WTC11 (cell line): ENCODE results near the gene SCUBE1.

Experiments used
- CREB1 ChIP-seq: sonication (generic); formaldehyde crosslinking; IDR thresholded peaks from 2 replicates; pipeline ENCODE4 v1.8.0; 2023; ENCODE audit warnings: mild to moderate bottlenecking, missing genetic modification reagents
- CTCF ChIP-seq: fragments of 200-600 bp; IDR thresholded peaks from 2 replicates; pipeline ENCODE4 v1.8.0; 2022; ENCODE audit warnings: antibody characterized with exemption
- KAT7 ChIP-seq: sonication (generic); formaldehyde crosslinking; IDR thresholded peaks from 2 replicates; pipeline ENCODE4 v1.8.1; 2023; ENCODE audit warnings: missing genetic modification reagents, mild to moderate bottlenecking, borderline replicate concordance
- MAX ChIP-seq: sonication (generic); formaldehyde crosslinking; IDR thresholded peaks from 2 replicates; pipeline ENCODE4 v1.8.0; 2022; ENCODE audit warnings: mild to moderate bottlenecking, missing genetic modification reagents
- NFE2L1 ChIP-seq: sonication (generic); formaldehyde crosslinking; IDR thresholded peaks from 2 replicates; pipeline ENCODE4 v1.8.1; 2023; ENCODE audit warnings: missing genetic modification reagents
- NR1H2 ChIP-seq: sonication (generic); formaldehyde crosslinking; IDR thresholded peaks from 2 replicates; pipeline ENCODE4 v1.9.0; 2021; ENCODE audit warnings: mild to moderate bottlenecking, moderate library complexity, missing genetic modification reagents
- TP53 ChIP-seq: sonication (generic); formaldehyde crosslinking; IDR thresholded peaks from 2 replicates; pipeline ENCODE4 v1.8.1; 2023; ENCODE audit warnings: mild to moderate bottlenecking, missing genetic modification reagents
- ZNF396 ChIP-seq: fragments of 250-450 bp; sonication (Bioruptor Pico); IDR thresholded peaks from 2 replicates; pipeline ENCODE4 v1.8.0; 2021; ENCODE audit warnings: mild to moderate bottlenecking, moderate library complexity, borderline replicate concordance
- TF ChIP-seq, protein P1 (sequence below): fragments of 250-450 bp; sonication (Bioruptor Pico); IDR thresholded peaks from 2 replicates; pipeline ENCODE4 v1.8.0; 2021; ENCODE audit warnings: mild to moderate bottlenecking
- TF ChIP-seq, protein P2 (sequence below): sonication (generic); formaldehyde crosslinking; IDR thresholded peaks from 2 replicates; pipeline ENCODE4 v1.8.1; 2022; ENCODE audit warnings: low read depth, mild to moderate bottlenecking, moderate library complexity, missing genetic modification reagents, borderline replicate concordance
- TF ChIP-seq, protein P3 (sequence below): sonication (generic); formaldehyde crosslinking; IDR thresholded peaks from 2 replicates; pipeline ENCODE4 v1.8.0; 2023; ENCODE audit warnings: mild to moderate bottlenecking, missing genetic modification reagents

GRCh38 chr22:43199541-43199940 lies 143.6 kb downstream of the SCUBE1 start:
- TF ChIP-seq CTCF (no peak), ZNF396 (no peak), TP53 (no peak), CREB1 (CRISPR knock-in tag) (no peak), MAX (CRISPR knock-in tag) (no peak), NR1H2 (no peak), NFE2L1 (no peak), KAT7 (no peak)
- TF ChIP-seq, protein P1, sequence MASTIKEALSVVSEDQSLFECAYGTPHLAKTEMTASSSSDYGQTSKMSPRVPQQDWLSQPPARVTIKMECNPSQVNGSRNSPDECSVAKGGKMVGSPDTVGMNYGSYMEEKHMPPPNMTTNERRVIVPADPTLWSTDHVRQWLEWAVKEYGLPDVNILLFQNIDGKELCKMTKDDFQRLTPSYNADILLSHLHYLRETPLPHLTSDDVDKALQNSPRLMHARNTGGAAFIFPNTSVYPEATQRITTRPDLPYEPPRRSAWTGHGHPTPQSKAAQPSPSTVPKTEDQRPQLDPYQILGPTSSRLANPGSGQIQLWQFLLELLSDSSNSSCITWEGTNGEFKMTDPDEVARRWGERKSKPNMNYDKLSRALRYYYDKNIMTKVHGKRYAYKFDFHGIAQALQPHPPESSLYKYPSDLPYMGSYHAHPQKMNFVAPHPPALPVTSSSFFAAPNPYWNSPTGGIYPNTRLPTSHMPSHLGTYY (CRISPR knock-in tag): no peak
- TF ChIP-seq, protein P2, sequence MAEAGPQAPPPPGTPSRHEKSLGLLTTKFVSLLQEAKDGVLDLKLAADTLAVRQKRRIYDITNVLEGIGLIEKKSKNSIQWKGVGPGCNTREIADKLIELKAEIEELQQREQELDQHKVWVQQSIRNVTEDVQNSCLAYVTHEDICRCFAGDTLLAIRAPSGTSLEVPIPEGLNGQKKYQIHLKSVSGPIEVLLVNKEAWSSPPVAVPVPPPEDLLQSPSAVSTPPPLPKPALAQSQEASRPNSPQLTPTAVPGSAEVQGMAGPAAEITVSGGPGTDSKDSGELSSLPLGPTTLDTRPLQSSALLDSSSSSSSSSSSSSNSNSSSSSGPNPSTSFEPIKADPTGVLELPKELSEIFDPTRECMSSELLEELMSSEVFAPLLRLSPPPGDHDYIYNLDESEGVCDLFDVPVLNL (CRISPR knock-in tag): no peak
- TF ChIP-seq, protein P3, sequence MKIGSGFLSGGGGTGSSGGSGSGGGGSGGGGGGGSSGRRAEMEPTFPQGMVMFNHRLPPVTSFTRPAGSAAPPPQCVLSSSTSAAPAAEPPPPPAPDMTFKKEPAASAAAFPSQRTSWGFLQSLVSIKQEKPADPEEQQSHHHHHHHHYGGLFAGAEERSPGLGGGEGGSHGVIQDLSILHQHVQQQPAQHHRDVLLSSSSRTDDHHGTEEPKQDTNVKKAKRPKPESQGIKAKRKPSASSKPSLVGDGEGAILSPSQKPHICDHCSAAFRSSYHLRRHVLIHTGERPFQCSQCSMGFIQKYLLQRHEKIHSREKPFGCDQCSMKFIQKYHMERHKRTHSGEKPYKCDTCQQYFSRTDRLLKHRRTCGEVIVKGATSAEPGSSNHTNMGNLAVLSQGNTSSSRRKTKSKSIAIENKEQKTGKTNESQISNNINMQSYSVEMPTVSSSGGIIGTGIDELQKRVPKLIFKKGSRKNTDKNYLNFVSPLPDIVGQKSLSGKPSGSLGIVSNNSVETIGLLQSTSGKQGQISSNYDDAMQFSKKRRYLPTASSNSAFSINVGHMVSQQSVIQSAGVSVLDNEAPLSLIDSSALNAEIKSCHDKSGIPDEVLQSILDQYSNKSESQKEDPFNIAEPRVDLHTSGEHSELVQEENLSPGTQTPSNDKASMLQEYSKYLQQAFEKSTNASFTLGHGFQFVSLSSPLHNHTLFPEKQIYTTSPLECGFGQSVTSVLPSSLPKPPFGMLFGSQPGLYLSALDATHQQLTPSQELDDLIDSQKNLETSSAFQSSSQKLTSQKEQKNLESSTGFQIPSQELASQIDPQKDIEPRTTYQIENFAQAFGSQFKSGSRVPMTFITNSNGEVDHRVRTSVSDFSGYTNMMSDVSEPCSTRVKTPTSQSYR (CRISPR knock-in tag): no peak
